Measurements from ENCODE around the gene CGREF1. TPM values are rescaled to one million over a fixed set of nuclear protein-coding genes. Genes with fewer than 3 reads are reported as not detected.
A peak's percentile ranks its signal among the peaks of the same experiment; 100 is the strongest.

CGREF1 gene
- total RNA-seq, 2 donors from 2014 or later = 1.3 to 3.1 TPM

DNA sequence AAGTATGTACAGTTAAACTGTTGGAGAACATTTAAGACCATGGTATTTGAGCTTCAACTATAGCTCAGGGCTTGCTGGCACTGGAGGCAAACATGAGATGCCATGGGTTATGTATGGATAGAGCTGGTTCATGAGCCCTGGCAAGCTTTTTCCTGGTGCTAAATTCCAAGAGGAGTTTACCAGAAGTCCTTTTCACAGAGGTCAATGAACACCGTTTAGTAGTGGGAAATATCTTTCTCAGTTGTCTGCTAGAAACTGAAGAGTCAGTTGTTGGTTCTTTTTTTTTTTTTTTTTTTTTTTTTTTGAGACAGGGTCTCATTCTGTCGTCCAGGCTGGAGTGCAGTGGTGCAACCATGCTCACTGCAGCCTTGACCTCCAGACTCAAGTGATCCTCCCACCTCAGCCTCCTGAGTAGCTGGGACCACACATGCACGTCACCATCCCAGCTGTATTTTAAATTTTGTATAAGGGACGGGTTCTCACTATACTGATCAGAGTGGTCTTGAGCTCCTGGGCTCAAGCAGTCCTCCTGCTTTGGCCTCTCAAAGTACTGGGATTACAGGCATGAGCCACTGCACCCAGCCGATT is 31.0 kb downstream of the CGREF1 start:
- intact Hi-C loops (cut with DNase I) = loop anchor here (10.0 kb wide), 1 partner anchor 53 kb away; the partner anchor contains the start of gene TMEM214
- Histone ChIP-seq H3K27ac (no peak overlapping the region), H3K9me3 (no peaks in the 10 kb centered on the region), H3K4me3 (no peak overlapping the region), H3K36me3 (no peaks in the 10 kb centered on the region), H3K4me1 (peaks cover 14% of the 10 kb centered on the region), H3K27me3 (no peaks in the 10 kb centered on the region), H3K9ac (ENCODE audit: low read depth in 2 of 2, low read length in 2 of 2) (peak overlapping the region in 1 of 2 donors; percentile 53)
- no peak for TF ChIP-seq CTCF (IDR thresholded peaks at IDR 0.05)
- no peak for DNase-seq

- Histone ChIP-seq H3K9ac (ENCODE audit: low read depth in 2 of 2, low read length in 2 of 2) (peak within 1 kb of the TSS; percentile 77 to 84), H3K4me3 (peak within 1 kb of the TSS; percentile 75), H3K4me1 (peaks cover 10% of the 10 kb centered on the region), H3K27ac (peak within 1 kb of the TSS; percentile 91), H3K9me3 (no peaks in the 10 kb centered on the region), H3K36me3 (no peaks in the 10 kb centered on the region), H3K27me3 (no peaks in the 10 kb centered on the region)
- peak; percentile 79 for DNase-seq
- intact Hi-C loops (cut with DNase I) = loop anchor here (10.0 kb wide), 1 partner anchor 52 kb away; the partner anchor contains the start of gene TMEM214
- peak; percentile 8 for TF ChIP-seq CTCF (IDR thresholded peaks at IDR 0.05)
Observed at GRCh38 chr2:27086724-27087593, 32.0 kb downstream of the CGREF1 start, which contains the start of gene KHK. Gene KHK (plus strand): TSS chr2:27086772. CDS start chr2:27087260, 488 bp downstream.

DNA sequence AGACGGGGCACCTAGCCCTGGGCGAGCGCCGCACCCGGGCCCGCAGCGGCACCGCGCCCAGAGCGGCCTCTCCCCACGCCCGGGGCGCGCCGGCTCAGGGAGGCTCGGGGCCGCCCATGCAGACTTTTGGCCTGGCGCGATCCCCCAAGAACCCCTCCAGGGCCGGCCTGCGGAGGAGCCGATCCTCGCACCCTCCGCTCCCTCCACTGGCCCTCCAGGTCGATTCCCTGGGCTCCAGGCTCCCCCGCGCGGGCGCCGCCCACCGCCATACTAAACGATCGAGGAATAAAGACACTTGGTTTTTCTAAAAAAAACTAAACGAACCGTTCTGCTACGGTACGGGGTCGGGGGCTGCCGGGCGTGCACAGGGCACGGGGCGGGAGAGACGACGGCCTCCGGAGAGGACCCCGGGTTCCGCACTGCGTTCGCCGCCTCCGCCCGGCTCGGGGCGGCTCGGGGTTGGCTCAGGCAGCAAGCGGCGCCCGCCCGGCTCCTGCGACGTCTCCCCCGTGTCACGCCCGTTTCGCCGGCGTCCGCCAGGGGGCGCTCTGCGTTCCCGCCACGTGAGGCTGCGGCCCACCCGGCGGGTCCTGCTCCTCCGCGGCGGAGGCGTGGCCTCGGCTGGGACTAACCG is 32.7 kb downstream of the CGREF1 start:
- intact Hi-C loops (cut with DNase I) = loop anchor here (10.0 kb wide), 1 partner anchor 51 kb away; the partner anchor contains the start of gene TMEM214
- peak overlapping the region; percentile 91 for H3K27ac ChIP-seq
- peaks cover 15% of the 10 kb centered on the region for H3K4me1 ChIP-seq
- H3K9ac ChIP-seq (ENCODE audit: low read depth in 2 of 2, low read length in 2 of 2) = peak overlapping the region; percentile 77 to 84
- peak overlapping the region; percentile 75 for H3K4me3 ChIP-seq
- H3K36me3 ChIP-seq = no peaks in the 10 kb centered on the region
- H3K27me3 ChIP-seq = no peaks in the 10 kb centered on the region
- no peaks in the 10 kb centered on the region for H3K9me3 ChIP-seq
- peak; percentile 96 for DNase-seq
- TF ChIP-seq CTCF (IDR thresholded peaks at IDR 0.05) = peak; percentile 84

- Histone ChIP-seq H3K9ac (ENCODE audit: low read depth in 2 of 2, low read length in 2 of 2) (peak overlapping the region; percentile 77 to 84), H3K4me3 (peak overlapping the region; percentile 75), H3K4me1 (peaks cover 15% of the 10 kb centered on the region), H3K36me3 (no peaks in the 10 kb centered on the region), H3K27me3 (no peaks in the 10 kb centered on the region), H3K9me3 (no peaks in the 10 kb centered on the region), H3K27ac (peak overlapping the region; percentile 91)
- TF ChIP-seq CTCF (IDR thresholded peaks at IDR 0.05) = peak; percentile 21
- peak; percentile 81 for DNase-seq
- intact Hi-C loops (cut with DNase I) = loop anchor here (2.0 to 10.0 kb wide), 2 partner anchors 51 to 123 kb away; partner anchors contain the start of gene TMEM214
Observed at GRCh38 chr2:27085673-27086089, 33.2 kb downstream of the CGREF1 start.

Data from colonic mucosa (tissue), 4 donors.